Measurements from ENCODE around the gene FBXW5.

Gene FBXW5

DNA sequence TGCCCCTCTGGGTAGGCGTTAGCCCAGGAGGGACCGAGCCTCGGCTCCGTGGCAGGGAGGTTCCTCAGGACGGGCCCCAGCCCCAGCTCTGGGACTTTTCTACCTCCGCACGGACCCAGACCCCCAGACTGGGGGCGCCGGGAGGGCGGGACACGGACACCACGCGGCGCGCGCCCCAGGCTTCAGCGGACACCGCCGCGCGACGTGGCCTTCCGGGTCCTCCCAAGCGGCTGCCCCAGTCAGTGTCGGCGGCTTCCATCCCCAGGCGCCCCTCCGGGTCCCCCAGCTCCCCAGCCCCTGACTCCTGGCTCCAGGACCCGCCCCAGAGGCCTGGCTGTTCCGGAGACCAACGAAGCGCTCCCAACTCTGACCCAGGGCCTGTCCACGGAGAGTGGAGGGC is 41.3 kb upstream of the FBXW5 start:
- POLR2A ChIA-PET = no interaction called here

GRCh38 chr9:136985027-136985602 is 40.6 kb upstream of the FBXW5 start:
- H3K4me3 ChIP-seq (ENCODE audit: low read depth, low read length) = no peak overlapping the region
- TF ChIP-seq, protein P1, sequence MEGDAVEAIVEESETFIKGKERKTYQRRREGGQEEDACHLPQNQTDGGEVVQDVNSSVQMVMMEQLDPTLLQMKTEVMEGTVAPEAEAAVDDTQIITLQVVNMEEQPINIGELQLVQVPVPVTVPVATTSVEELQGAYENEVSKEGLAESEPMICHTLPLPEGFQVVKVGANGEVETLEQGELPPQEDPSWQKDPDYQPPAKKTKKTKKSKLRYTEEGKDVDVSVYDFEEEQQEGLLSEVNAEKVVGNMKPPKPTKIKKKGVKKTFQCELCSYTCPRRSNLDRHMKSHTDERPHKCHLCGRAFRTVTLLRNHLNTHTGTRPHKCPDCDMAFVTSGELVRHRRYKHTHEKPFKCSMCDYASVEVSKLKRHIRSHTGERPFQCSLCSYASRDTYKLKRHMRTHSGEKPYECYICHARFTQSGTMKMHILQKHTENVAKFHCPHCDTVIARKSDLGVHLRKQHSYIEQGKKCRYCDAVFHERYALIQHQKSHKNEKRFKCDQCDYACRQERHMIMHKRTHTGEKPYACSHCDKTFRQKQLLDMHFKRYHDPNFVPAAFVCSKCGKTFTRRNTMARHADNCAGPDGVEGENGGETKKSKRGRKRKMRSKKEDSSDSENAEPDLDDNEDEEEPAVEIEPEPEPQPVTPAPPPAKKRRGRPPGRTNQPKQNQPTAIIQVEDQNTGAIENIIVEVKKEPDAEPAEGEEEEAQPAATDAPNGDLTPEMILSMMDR (IDR thresholded peaks at IDR 0.05; ENCODE audit: insufficient read depth, low read length, missing control alignments) = no peak
- ChIA-PET CTCF (no interaction called here), POLR2A (no interaction called here)
- DNase-seq (ENCODE audit: low read depth, low spot score) = no peak

More for the DNA sequence above, 41.3 kb upstream of the FBXW5 start:
- TF ChIP-seq, protein P1 (IDR thresholded peaks at IDR 0.05; ENCODE audit: insufficient read depth, low read length, missing control alignments) = no peak
- no peak for DNase-seq (ENCODE audit: low read depth, low spot score)
- no peak overlapping the region for H3K4me3 ChIP-seq (ENCODE audit: low read depth, low read length)
- CTCF ChIA-PET = no interaction called here

DNA sequence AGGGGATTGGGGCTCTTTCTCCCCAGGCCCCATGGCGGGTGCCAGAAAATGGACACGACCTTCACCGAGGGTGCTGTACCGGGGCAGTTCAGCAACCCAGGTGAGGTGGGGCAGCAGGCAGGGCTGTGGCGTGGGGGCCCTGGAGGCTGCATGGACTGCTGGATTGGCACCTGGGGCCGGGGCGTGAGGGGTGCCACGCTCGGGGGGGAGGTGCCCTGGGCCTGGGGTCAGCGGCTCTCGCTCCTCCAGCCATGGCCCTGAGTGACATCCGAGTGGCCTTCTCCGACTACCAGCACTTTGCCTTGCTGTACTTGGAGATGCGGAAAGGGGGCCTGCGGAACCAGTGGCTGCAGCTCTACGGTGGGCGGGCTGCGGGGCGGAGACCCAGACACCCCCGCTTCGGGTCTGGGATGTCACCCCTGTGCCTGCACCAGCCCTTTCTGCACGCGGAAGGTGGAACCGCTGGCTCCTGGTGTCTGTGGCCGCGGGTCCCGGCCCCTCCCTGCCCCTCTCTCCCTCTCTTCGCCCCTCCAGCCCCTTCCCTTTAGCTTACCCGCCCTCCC is 40.0 kb upstream of the FBXW5 start:
- ChIA-PET POLR2A (no interaction called here), CTCF (no interaction called here)
- H3K4me3 ChIP-seq (ENCODE audit: low read depth, low read length) = no peak overlapping the region
- TF ChIP-seq, protein P1 (IDR thresholded peaks at IDR 0.05; ENCODE audit: insufficient read depth, low read length, missing control alignments) = no peak
- no peak for DNase-seq (ENCODE audit: low read depth, low spot score)

DNA sequence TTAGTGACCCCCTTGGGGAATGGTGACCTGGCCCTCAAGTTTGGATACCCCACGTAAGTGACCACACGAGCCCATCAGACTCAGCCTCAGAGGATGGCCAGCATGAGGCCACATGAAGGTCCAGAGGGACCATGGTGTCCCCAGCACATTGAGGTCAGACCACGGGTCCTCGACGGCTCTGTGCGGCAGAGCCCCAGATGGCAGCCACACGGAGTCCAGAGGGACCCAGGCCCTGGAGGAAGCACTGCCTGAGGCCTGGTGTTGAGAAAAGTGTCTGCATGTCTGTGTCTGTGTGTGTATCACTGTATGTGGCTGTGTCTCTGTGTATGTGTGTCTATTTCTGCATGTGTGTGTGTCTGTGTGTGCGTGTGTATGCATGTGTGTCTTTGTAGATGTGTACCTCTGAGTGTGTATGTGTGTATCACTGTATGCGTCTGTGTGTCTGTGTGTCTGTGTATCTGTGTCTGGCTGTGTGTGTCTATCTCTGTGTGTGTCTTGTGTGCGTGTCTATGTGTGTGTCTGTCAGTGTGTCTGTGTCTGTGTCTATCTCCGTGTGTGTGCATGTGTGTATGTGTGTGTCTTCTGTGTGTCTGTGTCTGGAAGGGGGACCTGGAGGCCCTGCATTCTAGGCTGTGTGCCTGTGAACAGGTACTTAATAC is 39.2 kb upstream of the FBXW5 start:
- no peak for DNase-seq (ENCODE audit: low read depth, low spot score)
- ChIA-PET CTCF (no interaction called here), POLR2A (no interaction called here)
- H3K4me3 ChIP-seq (ENCODE audit: low read depth, low read length) = no peak overlapping the region
- TF ChIP-seq, protein P1 (IDR thresholded peaks at IDR 0.05; ENCODE audit: insufficient read depth, low read length, missing control alignments) = no peak

- no peak for DNase-seq (ENCODE audit: low read depth, low spot score)
- CTCF ChIA-PET = interaction anchor here (0.9 kb wide), 1 partner anchor 64 kb away, joined by 3 read pairs; no protein-coding TSS in a partner anchor
- TF ChIP-seq, protein P1 (IDR thresholded peaks at IDR 0.05; ENCODE audit: insufficient read depth, low read length, missing control alignments) = no peak
- H3K4me3 ChIP-seq (ENCODE audit: low read depth, low read length) = no peak overlapping the region
- POLR2A ChIA-PET = no interaction called here
Measured at GRCh38 chr9:136983167-136983566, 38.6 kb upstream of the FBXW5 start.

GRCh38 chr9:136982232-136983051 is 37.9 kb upstream of the FBXW5 start, which contains the start of gene LCNL1:
LCNL1 (plus strand) TSS chr9:136982993; CDS start chr9:136983587, 594 bp downstream.
- no peak for DNase-seq (ENCODE audit: low read depth, low spot score)
- TF ChIP-seq, protein P1 (IDR thresholded peaks at IDR 0.05; ENCODE audit: insufficient read depth, low read length, missing control alignments) = no peak
- ChIA-PET POLR2A (no interaction called here), CTCF (interaction anchor here (0.9 kb wide), 1 partner anchor 64 kb away, joined by 3 read pairs; no protein-coding TSS in a partner anchor)
- H3K4me3 ChIP-seq (ENCODE audit: low read depth, low read length) = no peak within 1 kb of the TSS
